GM19438 (cell line): ENCODE data around the gene IGLON5.

Experiments used
- ATAC-seq: cut with Tn5 transposase; IDR thresholded peaks from one replicate; pipeline ENCODE4 v1.9.1; 2021; ENCODE audit warnings: low read depth; ENCODE audit not compliant: unreplicated experiment

The IGLON5 gene

DNA sequence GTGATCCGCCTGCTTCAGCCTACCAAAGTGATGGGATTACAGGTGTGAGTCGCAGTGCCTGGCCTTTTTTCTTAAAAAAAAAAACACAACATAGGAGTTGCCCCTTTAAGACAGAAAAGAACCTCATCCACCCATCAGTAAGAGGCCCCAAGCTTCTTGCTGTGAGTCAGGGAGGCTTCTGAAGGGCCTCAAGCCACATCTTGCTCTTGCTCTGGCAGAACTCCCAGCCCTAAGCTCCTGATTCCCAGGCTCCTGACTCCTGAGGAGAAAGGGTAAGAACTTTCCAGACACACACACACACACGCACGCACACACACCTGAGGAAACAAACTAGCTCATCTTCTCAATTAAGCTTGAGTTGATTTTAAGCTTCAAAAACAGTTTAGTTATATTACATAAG is 47.9 kb downstream of the IGLON5 start:
- no peak for ATAC-seq

DNA sequence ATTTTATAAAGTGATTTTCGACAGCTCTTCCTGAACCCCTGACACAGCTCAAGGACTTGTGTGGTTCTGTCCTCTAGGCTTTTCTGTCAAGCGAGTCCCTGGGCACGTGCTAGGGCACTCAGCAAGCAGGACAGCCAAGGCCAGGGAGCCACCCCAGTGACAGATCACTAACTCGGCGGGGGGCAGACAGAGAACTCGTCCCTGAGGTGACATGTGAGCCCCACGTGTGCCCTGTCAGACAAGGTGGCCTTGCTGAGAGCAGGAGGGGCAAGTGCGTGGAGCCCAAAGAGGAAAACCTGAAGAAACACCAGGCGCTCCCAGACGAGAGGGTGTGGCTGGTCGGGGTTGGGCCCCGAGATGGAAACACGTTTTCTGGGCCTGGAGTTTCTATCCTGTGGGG is 49.8 kb downstream of the IGLON5 start:
- ATAC-seq = no peak

DNA sequence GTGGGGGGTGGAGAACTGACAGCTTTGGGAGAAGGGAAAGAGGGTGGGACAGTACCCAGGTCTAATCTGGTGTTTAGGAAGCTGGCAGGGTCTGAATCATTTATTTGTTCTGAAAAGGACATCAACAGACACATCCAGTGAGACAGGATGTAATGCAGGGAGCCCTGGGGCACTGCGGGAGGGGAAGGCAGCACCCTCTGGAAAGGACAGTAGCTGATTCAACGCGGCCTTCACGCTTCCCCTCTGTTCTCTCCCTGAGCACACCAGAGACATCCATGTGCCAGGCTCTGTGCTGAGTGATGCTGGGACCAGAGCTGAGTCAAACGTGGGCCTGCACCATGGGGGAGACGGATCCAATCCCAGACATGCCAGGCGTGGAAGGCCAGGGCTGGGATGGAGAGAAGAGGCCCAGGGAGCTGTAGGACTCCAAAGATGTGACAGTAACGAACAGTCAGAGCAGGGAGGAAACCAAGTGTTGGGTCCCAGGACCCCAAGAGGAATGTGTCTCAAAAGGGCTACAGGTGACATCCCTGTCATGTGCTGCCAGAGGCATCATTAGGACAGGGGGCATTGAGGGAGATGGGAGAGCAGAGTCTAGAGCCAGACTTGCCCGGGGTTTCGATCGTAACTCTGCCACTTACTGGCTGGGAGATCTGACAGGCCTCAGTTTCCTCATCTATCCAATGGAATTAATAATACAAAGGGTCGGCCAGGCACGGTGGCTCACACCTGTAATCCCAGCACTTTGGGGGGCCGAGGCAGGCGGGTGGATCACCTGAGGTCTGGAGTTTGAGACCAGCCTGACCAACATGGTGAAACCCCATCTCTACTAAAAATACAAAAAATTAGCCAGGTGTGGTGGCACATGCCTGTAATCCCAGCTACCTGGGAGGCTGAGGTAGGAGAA is 53.0 kb downstream of the IGLON5 start:
- ATAC-seq = no peak

DNA sequence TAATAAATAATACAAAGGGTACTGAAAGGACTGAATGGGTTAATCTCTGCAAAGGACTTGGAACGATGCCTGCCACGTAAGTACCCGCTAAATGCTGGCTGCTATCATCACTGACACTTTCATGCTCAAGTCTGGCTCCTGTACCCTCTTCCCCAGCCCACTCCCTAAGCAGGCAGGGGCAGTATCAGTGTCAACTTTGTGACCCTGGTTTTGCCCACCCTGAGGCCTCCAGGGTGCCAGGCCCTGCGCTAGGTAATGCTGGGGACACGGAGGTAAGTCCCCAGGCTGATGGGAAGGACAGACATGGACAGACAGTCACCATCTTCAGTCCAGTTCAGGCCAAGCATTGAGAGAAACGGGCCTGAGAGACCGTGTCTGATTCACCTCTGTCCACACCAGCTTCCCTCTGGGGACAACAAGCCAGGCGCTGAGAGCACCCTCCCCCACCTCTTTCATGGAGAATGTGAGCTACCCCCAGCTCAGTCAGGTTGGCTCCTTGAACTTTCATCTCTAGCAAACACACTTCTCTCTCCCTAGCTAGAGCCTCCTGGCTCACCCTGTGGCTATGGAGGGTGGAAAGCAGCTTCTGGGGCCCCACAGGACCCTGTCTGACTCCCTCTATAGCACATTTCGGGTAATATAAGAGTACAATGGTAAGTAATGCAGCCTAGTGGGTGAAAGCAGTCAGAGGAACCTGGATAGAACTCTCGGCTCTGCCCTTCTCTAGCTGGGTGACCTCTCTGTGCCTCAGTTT is 53.9 kb downstream of the IGLON5 start:
- no peak for ATAC-seq

DNA sequence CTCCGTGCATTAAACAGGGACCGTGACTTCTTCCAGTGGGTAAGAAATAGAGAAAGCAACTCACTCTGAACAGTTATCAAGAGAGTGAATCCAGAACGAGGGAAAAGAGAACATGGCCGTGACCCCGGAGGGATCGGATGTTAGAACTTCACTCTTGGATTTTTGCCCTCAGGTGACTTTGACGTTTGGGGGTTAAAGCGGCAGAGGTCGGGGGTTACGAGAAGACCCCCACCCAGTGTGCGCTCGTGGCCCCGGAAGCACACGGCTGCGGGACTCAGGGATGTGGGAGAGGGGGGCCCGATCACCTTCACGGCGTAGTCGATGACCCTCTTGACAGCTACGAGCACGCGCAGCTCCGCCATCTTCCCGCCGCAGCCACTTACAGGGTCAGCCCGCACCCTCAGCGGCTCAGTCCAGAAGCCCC is 54.5 kb downstream of the IGLON5 start, which contains the start of gene ETFB:
TSS of gene ETFB (minus strand) at position 424 of the 424 bp plus-strand sequence. CDS start at position 362, 62 bp downstream.
- no peak for ATAC-seq

DNA sequence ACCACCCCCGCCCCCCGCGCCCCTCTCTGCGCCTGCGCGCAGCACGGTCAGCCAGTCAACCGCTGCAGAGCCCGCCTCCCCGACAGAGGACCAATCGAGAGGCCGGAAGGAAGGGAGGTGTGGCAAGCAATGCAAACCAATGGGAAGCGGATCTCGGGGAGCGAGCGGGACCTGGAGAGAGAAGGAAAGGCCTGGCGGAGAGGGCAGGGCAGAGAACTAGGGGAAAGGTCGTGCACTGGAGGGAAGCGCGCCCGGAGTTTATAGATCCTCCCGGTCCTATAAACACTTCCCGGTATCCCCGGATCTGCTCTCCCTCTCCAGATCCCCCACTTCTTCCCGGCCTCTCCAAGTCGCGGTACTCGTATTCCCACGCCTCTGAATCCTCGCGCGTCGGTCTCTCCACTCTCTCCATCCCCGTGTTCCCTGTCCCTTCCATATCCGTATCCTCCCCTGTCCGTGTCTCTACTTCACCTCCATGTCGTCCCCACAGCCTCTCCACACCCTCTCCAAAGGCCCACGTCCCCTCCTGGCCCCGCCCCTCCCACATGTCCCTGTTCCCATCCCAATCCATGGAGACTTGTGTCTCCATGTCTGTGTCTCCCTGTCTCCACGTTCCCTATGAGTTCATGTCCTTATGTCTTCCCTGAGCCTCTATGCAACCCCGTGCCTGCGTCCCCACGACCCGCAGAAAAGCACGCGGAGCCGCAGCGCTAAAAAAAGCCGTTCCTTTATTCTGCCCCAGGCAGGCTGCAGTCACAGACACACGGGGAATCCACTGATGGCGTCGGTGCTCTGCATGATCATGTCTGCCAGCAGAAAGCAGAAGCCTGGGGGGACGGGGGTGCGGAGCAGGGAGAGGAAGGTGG is 55.2 kb downstream of the IGLON5 start:
- no peak for ATAC-seq

DNA sequence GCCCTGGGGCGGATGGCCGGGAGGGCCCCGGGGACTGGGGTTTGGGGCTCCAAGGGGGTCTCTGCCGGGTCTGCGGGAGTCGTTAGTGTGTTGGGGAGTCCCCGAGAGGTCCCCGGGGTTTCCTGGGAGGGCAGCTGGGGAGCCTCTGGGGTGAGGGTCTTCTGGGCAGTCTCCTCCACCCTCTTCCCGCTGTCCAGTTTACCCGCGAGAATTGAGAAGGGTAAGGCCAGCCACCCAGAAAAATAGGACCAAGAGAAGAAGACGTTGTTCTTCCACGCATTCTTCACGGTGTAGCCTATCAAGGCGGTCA is 55.8 kb downstream of the IGLON5 start:
- ATAC-seq = no peak

DNA sequence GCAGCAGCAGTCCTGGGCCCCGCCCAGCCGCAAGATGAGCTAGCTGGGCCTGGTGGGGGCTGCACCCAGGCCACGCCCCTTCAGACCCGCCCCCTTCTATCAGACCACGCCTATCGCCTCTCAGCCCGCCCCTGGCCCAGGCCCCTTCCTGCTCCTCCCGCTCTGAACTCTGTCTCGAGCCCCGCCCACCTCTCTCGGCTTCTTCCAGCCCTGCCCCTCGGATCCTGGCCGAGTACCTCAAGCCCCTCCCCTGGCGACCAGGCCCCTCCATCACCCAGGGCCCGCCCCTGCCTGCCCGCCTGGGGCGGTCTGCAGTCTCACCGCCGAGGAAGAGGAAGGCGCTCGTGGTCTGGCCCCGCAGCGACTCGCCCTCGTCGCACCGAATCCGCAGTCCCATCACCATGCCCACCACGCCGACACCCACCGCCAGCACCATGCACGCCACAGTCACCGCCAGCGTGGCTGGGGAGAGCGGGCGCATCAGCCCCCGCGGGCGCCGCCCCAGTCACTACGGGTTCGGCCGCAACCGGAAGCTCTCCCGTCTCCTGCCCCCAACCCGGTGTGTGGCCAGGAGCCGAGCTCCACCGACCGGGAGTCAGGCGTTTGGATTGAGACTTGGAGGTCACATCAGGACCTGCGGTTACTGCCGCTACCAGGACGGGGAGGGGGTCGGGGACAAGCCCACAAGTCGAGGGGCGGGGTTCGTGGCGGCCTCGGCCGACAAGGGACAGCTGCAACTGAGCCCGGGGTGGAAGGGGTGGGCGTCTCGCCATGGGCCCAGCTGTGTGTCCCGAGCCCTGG is 56.3 kb downstream of the IGLON5 start:
- peak; percentile 65 for ATAC-seq

DNA sequence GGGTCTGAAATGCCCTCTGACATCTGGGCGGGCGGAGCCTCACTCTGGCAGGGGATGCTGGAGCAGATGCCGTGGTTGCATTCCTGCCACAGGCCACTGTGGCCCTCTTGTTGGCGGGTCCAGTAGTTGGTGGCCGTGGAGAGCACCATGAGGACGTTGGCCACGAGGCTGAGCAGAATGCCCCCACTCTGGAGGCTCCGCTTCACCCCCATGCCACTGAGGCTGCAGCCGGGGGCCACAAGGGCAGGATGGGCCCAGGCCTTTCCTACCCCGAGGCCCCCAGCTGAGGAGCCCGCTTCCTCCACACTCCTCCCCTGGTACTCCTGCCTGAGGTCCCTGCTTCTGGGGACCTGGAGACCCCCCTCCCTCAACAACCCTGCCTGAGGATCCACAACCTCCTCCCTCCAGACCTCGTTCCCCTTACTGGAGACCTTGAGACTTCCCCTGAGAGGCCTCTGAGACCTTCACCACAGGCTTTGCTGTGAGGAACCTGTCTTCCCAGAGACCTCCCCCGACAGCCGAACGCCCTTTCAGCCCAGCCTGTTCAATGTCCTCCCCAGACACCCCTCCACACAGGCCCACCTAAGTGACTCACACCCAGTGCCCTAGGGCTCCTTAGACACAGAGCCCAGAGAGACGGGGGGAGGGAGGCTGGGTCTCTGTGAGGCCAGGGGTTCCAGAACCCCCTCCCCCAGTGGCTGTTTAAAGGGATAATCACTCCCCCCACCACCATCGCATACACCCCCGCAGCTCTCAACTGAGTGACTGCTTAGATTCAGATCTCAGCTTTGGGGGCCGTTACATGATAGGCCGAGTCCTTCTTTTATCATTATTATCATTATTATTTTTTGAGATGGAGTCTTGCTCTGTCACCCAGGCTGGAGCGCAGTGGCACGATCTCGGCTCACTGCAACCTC is 57.2 kb downstream of the IGLON5 start, which contains the start of gene CLDND2:
TSS of gene CLDND2 (minus strand) at position 638 of the 917 bp plus-strand sequence. CDS start at position 212, 426 bp downstream.
- no peak for ATAC-seq

DNA sequence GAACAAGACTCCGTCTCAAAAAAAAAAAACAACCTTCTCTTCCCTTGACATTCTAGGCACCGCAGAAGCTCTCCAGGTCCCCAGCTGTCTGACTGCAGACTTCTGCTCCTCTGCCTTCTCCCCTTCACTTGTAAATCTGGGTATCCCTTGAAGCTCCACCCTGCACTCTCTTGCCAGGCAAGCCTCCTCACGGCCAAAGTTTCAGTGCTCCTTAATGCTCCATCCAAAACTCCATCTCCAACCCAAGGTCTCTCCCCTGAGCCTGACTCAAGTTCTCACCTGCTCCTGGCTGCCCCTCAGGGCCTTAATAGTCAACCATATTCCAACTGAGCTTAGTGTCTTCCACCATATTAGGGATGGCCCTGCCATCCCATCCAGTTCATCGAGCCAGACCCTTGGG is 58.8 kb downstream of the IGLON5 start:
- no peak for ATAC-seq

DNA sequence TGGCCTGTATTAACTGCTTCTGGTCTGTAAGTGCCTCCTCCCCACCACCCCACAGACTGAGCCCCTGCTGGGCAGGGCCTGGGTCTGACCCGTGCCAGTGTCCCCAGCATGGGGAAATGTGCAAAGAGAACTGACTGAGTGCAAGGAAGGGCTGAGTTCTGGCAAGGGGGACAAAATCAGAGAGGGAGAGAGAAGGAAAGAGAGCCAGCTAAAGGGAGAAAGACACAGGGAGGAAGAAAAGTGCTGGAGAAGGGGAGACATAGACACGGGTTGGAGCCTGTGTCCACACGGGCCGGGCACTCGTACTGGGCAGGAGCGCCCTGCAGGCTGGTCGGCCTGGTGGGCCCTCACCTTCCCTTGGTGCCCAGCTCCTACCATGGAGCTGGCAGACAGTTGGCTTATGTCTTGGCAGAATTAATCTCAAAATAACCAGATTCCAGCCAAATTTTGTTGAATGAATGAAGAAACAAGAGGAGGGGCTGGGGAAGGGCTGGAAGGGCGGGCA is 59.8 kb downstream of the IGLON5 start:
- no peak for ATAC-seq

DNA sequence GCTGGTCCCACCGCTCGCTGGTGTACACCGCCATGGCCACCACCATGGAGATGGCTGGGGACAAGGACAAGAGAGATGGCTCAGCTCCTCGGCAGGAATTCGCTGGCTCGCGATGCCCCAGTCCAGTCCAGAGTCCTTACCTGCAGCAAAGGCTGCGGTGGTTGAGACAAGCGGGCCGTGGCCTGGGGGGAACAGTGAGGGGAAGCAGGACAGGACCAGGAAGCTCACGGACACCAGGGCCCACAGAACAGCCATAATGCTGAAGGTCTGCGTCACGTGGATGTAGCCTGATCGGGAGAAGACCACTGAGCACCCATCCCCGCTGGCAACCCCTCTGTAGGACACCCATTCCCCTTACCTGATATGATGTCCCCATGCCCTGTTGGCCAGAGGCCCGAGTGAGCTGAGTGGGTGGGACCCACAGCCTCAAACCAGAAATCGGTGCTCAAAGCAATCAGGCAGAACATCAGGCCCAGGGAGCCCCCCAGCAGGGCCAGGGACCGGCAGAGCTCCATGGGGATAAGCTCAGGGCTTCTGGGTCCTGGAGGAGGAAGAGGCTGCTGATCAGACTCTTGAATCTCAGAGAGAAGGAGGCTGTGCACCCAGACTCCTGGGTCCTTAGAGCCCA is 60.7 kb downstream of the IGLON5 start:
- ATAC-seq = no peak

DNA sequence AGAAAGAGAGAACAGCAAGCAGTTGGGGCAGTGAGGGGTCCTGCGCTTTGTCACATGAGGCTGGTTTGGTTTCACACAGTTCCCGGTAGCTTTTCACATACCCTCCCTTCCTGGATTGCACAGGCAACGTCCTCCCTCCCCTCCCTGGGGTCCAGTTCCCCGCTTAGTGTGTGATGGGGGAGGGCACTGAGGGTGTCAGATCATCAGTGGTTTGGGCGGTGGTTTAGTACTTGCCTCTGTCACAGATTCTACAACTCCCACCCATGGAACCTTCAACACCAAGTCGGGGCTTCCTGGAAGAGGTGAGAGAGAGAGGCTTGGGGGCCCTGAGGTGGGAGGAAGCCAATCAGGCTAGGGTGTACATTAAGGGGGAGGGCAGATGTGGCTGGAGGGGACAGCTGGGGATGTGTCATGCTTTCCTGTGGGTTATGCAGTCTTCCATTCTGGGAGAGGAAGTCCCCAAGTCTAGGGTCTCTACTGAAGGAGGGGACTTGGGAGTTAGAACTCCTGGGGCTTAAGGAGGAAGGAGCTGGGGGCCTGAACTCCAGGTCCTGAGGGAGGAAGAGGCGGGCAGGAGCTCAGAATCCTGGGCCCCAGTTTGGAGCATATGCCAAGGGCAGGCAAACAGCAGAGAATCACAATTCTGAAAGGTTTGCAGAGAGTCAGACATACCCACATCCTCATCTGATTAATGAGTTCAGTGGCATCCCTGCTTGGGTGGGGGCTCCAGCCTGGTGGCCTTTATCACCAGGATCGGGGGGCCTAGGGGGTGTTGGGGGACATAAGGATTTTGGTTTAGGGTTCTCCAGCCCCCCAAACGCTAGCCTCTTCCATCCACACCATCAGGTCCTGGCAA is 61.4 kb downstream of the IGLON5 start, which contains the start of gene NKG7:
TSS of gene NKG7 (minus strand) at position 6 of the 856 bp plus-strand sequence. CDS start 119 bp downstream, outside the sequence.
- no peak for ATAC-seq

DNA sequence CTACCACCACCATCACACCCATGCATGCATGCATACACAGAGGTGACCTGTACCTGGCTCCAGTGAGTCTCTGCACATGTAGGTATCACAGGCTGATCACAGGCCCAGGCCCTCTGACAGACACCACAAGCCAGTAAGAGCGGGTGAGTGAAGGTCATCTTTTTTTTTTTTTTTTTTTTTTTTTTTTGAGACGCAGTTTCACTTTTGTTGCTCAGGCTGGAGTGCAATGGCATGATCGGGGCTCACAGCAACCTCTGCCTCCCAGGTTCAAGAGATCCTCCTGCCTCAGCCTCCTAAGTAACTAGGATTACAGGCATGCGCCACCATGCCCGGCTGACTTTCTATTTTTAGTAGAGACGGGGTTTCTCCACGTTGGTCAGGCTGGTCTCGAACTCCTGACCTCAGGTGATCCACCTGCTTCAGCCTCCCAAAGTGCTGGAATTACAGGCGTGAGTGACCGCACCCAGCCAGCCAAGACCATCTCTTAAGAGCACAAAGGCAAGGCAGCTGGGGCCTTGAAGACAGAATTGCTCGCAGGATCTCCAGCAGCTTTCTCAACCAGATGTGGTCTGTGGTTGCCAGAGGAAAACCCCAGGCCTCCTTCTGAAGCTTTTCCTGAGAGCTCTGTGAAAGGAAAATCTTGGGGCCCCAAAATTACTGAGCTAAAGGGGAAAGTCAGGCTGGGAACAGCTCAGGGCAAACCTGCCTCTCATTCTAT is 64.2 kb downstream of the IGLON5 start:
- ATAC-seq = no peak

DNA sequence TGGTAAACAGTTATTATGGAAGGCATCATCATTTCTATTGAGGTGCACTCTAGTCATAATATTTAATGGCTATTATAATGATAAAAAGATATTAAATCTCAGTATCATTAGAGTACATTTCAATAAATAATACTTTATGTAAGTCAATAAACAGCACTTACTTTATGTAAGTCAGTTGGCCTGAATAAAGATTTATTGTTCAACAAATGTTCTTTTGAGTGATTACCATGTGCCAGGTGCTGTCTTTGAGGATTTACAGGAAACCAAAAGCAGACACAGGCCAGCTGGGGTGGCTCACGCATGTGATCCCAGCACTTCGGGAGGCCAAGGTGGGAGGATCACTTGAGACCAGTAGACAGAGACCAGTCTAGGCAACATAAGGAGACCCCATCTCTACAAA is 66.0 kb downstream of the IGLON5 start:
- ATAC-seq = no peak

DNA sequence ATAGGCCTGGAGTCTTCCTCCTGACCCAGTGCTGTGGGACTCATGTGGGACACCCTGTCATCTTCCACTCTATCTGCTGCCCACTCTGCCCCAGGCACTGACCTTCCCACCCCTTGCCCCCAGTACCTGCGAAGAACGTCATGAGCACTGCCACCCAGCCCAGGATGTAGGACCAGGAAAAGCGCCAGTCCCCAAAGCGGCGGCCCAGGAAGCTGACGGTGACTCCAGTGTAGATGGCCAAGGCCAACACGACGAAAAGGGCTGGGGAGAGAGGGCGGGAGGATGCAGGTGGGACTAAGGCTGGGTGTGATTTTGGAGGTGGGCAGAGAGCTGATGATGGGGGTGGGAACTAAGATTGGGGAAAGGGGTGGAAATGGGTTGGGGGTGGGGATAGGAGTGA is 68.9 kb downstream of the IGLON5 start:
- no peak for ATAC-seq
